Spleen (tissue), 11 donors: ENCODE measurements around the gene DNAI2. TPM values are rescaled to one million over a fixed set of nuclear protein-coding genes. Genes with fewer than 3 reads are reported as not detected.

Experiments
- DNase-seq: peaks from one replicate; pipeline ENCODE4 v3.0.0-alpha.2; 2020
- H3K27ac ChIP-seq, 8 donors: fragments of 200-600 bp; sonication (generic) in 7 of 8; 1 replicate in 4 of 8; 2 replicates in 4 of 8; pipeline versions ENCODE4 v1.5.0 to v1.8.0; 2016 to 2021; ENCODE audit warnings: inconsistent platforms in 4 of 8, mild to moderate bottlenecking in 4 of 8, moderate library complexity in 1 of 8
- H3K27me3 ChIP-seq, 7 donors: fragments of 200-600 bp; sonication (generic) in 6 of 7; replicated peaks in 1 of 7; 1 replicate in 4 of 7; 2 replicates in 3 of 7; pipeline versions ENCODE4 v1.5.0 to v1.8.0; 2016 to 2021; ENCODE audit warnings: inconsistent platforms in 3 of 7, mild to moderate bottlenecking in 1 of 7
- H3K36me3 ChIP-seq, 6 donors: fragments of 200-600 bp; sonication (generic) in 5 of 6; 1 replicate in 4 of 6; 2 replicates in 2 of 6; pipeline versions ENCODE4 v1.5.0 to v1.8.0; 2016 to 2021; ENCODE audit warnings: inconsistent platforms in 2 of 6
- H3K4me1 ChIP-seq, 6 donors: fragments of 200-600 bp; sonication (generic) in 5 of 6; 1 replicate in 3 of 6; 2 replicates in 3 of 6; pipeline versions ENCODE4 v1.5.0 to v1.8.0; 2016 to 2021; ENCODE audit warnings: inconsistent platforms in 3 of 6
- H3K4me3 ChIP-seq, 8 donors: fragments of 200-600 bp; sonication (generic) in 7 of 8; 1 replicate in 4 of 8; 2 replicates in 4 of 8; pipeline versions ENCODE4 v1.5.0 to v1.8.0; 2016 to 2021; ENCODE audit warnings: inconsistent platforms in 4 of 8, mild to moderate bottlenecking in 4 of 8, moderate library complexity in 2 of 8
- H3K9me3 ChIP-seq, 8 donors: fragments of 200-600 bp; sonication (generic) in 7 of 8; 1 replicate in 4 of 8; 2 replicates in 4 of 8; pipeline versions ENCODE4 v1.5.0 to v1.8.0; 2016 to 2021; ENCODE audit warnings: inconsistent platforms in 4 of 8
- POLR2A ChIP-seq, 3 donors: fragments of 450-650 bp; IDR thresholded peaks; one replicate each; pipeline ENCODE4 v1.5.1; 2017; ENCODE audit warnings: antibody characterized with exemption in 3 of 3, mild to moderate bottlenecking in 1 of 3
- POLR2AphosphoS5 ChIP-seq, 3 donors: sonication (generic); formaldehyde crosslinking; IDR thresholded peaks; one replicate each; pipeline ENCODE4 v1.5.1; 2017; ENCODE audit warnings: antibody characterized with exemption in 3 of 3
- WGBS, 5 donors: extraction: QIAGEN DNeasy Blood & Tissue Kit in 3 of 5; methylation state at CpG; one replicate each; pipeline versions ENCODE4 v1.1.5 to v1.1.7; 2013 to 2018; 5-methylcytosine and 5-hydroxymethylcytosine counted together
- intact Hi-C: fragments of 100-400 bp; cut with DNase I; formaldehyde crosslinking; loops from one replicate; pipeline ENCODE4 v1.15.0; 2023; ENCODE audit warnings: low total_unique reads
- polyA plus RNA-seq, 3 donors: library from polyadenylated mRNA; stranded (reverse); fragments of 200-250 nt; gene quantifications; one replicate each; pipeline ENCODE4 v1.2.1, GENCODE V29; 2013
- total RNA-seq, 7 donors: library from RNA; depleted of rRNA in 3 of 7; stranded (reverse); fragments of >200 nt in 3 of 7; fragmentation: NEBNext Ultra II Directional in 4 of 7; extraction: Animal tissue kit (Norgen Biotek cat#: 25700) in 4 of 7; gene quantifications; one replicate each; pipeline versions ENCODE4 v1.1.0 to v1.2.1, GENCODE V29; 2016 to 2021
- TF ChIP-seq, protein P1 (sequence below), 11 experiments: fragments of 200-600 bp in 7 of 11; fragments of 450-650 bp in 4 of 11; sonication (generic) in 4 of 11; IDR thresholded peaks in 8 of 11; conservative IDR thresholded peaks in 3 of 11; 1 replicate in 7 of 11; 2 replicates in 4 of 11; pipeline versions ENCODE4 v1.4.0 to v1.8.0; 2016 to 2021; ENCODE audit warnings: antibody characterized with exemption in 11 of 11, inconsistent platforms in 4 of 11, mild to moderate bottlenecking in 1 of 11
- donor health status: healthy with polysubstance abuse.
- donor health status: DM: no; HTN: no; CAD: no; lungs with moderate emphysema.
- donor health status: DM: no; HTN: no; CAD: no.
- donor health status: Bipolar disorder and iron deficiency.
- donor health status: healthy.
- donor health status: DM: no; HTN: no; CAD: no.
- donor health status: DM: yes; HTN: yes; CAD: no.

The DNAI2 gene
- total and polyA plus RNA-seq, 10 donors = 0.23 to 0.72 (median 0.35) TPM; not detected in 5

DNA sequence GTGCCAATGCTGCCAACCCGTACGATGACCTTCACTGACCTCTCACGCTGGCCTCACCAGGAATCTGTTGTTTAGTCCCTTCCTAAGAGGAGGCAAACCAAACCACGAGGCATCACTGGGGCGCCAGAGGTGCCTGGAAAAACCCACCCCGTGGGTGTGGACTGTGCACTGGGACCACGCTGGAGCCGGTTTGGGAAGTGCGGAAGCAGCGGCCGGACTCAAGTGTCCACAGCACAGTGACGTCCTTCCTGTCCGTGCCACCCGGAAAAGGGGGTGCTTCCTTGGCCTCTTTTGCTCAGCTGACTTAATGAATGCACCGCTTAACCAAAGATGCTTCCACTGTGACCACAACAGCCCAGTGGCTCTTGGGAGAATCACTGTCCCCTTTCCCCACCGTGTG, 43.0 kb downstream of the DNAI2 start:
- H3K36me3 ChIP-seq = peaks cover 0 to 4% (median 0%) of the 10 kb centered on the region in 6 donors
- 51 to 66% (median 64%) methylated on average over 13 to 16 of the region's 16 CpGs for WGBS, 5 donors
- peaks cover 0 to 10% (median 5%) of the 10 kb centered on the region in 8 donors for H3K9me3 ChIP-seq
- H3K27ac ChIP-seq = peak overlapping the region in 7 of 8 donors; percentile 58 to 82 (median 71)
- H3K4me3 ChIP-seq = peak overlapping the region in 7 of 8 donors; percentile 2 to 61 (median 27)
- peaks cover 0 to 33% (median 5%) of the 10 kb centered on the region in 6 donors for H3K4me1 ChIP-seq
- no peak for DNase-seq
- peaks cover 0 to 5% (median 0%) of the 10 kb centered on the region in 7 donors for H3K27me3 ChIP-seq
- intact Hi-C loops = no loop called here
- TF ChIP-seq POLR2A (IDR thresholded peaks at IDR 0.05) (no peak), POLR2AphosphoS5 (IDR thresholded peaks at IDR 0.05) (peak; percentile 70 to 84 (median 79))

DNA sequence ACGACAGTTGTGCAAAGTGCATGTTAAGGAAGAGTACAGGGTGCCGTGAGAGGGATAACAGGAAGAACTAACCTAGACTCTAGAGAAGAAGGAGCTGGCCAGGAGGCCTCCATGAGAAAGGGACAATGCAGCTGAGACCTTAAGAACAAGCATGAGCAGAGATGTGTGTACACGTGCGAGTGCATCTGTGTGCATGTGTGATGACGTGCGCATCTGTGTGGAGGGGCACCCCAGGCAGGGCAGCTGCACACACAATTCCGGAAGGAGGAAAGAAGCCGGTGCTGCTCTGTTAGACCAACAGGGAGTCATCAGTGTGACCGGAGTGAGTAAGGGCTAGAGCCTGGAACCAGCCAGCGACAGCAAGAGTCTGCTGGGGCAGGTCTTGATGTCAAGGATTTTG, 44.4 kb downstream of the DNAI2 start:
- DNase-seq = no peak
- H3K36me3 ChIP-seq = no peaks in the 10 kb centered on the region
- H3K9me3 ChIP-seq = no peaks in the 10 kb centered on the region
- WGBS, 5 donors = 83 to 95% (median 91%) methylated on average over 10 of the region's 10 CpGs
- no peak for TF ChIP-seq POLR2A (IDR thresholded peaks at IDR 0.05)
- no peak for TF ChIP-seq POLR2AphosphoS5 (IDR thresholded peaks at IDR 0.05)
- TF ChIP-seq, protein P1, sequence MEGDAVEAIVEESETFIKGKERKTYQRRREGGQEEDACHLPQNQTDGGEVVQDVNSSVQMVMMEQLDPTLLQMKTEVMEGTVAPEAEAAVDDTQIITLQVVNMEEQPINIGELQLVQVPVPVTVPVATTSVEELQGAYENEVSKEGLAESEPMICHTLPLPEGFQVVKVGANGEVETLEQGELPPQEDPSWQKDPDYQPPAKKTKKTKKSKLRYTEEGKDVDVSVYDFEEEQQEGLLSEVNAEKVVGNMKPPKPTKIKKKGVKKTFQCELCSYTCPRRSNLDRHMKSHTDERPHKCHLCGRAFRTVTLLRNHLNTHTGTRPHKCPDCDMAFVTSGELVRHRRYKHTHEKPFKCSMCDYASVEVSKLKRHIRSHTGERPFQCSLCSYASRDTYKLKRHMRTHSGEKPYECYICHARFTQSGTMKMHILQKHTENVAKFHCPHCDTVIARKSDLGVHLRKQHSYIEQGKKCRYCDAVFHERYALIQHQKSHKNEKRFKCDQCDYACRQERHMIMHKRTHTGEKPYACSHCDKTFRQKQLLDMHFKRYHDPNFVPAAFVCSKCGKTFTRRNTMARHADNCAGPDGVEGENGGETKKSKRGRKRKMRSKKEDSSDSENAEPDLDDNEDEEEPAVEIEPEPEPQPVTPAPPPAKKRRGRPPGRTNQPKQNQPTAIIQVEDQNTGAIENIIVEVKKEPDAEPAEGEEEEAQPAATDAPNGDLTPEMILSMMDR (IDR thresholded peaks at IDR 0.05 in 8 of 11, conservative IDR thresholded peaks at IDR 0.05 in 3 of 11) = no peak
- peaks cover 0 to 12% (median 0%) of the 10 kb centered on the region in 7 donors for H3K27me3 ChIP-seq
- intact Hi-C loops = no loop called here
- no peak overlapping the region for H3K4me3 ChIP-seq
- H3K4me1 ChIP-seq = peaks cover 0 to 28% (median 4%) of the 10 kb centered on the region in 6 donors
- H3K27ac ChIP-seq = no peak overlapping the region

GRCh38 chr17:74324521-74324920, 50.5 kb downstream of the DNAI2 start:
- WGBS, 5 donors = 79 to 94% (median 91%) methylated on average over 6 of the region's 6 CpGs
- no peaks in the 10 kb centered on the region for H3K9me3 ChIP-seq

GRCh38 chr17:74325376-74325742, 51.3 kb downstream of the DNAI2 start:
- Histone ChIP-seq H3K27ac (peak overlapping the region in 7 of 8 donors; percentile 39 to 75 (median 65)), H3K27me3 (peaks cover 0 to 51% (median 11%) of the 10 kb centered on the region in 7 donors), H3K4me3 (peak overlapping the region in 6 of 8 donors; percentile 39 to 66 (median 46)), H3K9me3 (no peaks in the 10 kb centered on the region), H3K36me3 (peaks cover 0 to 5% (median 0%) of the 10 kb centered on the region in 6 donors), H3K4me1 (peaks cover 17 to 57% (median 32%) of the 10 kb centered on the region in 6 donors)
- intact Hi-C loops = no loop called here
- DNase-seq = no peak
- no peak for TF ChIP-seq POLR2AphosphoS5 (IDR thresholded peaks at IDR 0.05)
- 18 to 37% (median 34%) methylated on average over 9 to 11 of the region's 11 CpGs for WGBS, 5 donors

More at GRCh38 chr17:74324521-74324920, 50.5 kb downstream of the DNAI2 start:
- H3K4me3 ChIP-seq = no peak overlapping the region
- no peak for DNase-seq
- intact Hi-C loops = no loop called here
- TF ChIP-seq, protein P1 (IDR thresholded peaks at IDR 0.05 in 8 of 11, conservative IDR thresholded peaks at IDR 0.05 in 3 of 11) = no peak
- TF ChIP-seq POLR2AphosphoS5 (IDR thresholded peaks at IDR 0.05) (no peak), POLR2A (IDR thresholded peaks at IDR 0.05) (no peak)
- H3K36me3 ChIP-seq = peaks cover 0 to 5% (median 0%) of the 10 kb centered on the region in 6 donors
- peak overlapping the region in 5 of 8 donors; percentile 54 to 75 (median 67) for H3K27ac ChIP-seq
- H3K27me3 ChIP-seq = peaks cover 0 to 51% (median 11%) of the 10 kb centered on the region in 7 donors
- peaks cover 17 to 49% (median 32%) of the 10 kb centered on the region in 6 donors for H3K4me1 ChIP-seq

- Histone ChIP-seq H3K27ac (peak within 1 kb of the TSS in 7 of 8 donors; percentile 39 to 75 (median 65)), H3K36me3 (peaks cover 0 to 5% (median 0%) of the 10 kb centered on the region in 6 donors), H3K4me3 (peak within 1 kb of the TSS; percentile 8 to 66 (median 46)), H3K4me1 (peaks cover 17 to 57% (median 32%) of the 10 kb centered on the region in 6 donors), H3K9me3 (no peaks in the 10 kb centered on the region), H3K27me3 (peaks cover 0 to 51% (median 11%) of the 10 kb centered on the region in 7 donors)
- 3 to 17% (median 5%) methylated on average over 31 to 73 of the region's 73 CpGs for WGBS, 5 donors
- intact Hi-C loops = no loop called here
- TF ChIP-seq, protein P1 (IDR thresholded peaks at IDR 0.05 in 8 of 11, conservative IDR thresholded peaks at IDR 0.05 in 3 of 11) = no peak
- TF ChIP-seq POLR2AphosphoS5 (IDR thresholded peaks at IDR 0.05) = peak; percentile 52 to 82 (median 73)
- DNase-seq = peak; percentile 86
Measured at GRCh38 chr17:74325743-74326379, 51.8 kb downstream of the DNAI2 start, which contains the start of gene KIF19. Gene KIF19 (plus strand): TSS chr17:74326226. CDS start chr17:74326350, 124 bp downstream.
